Ishikawa (cell line): ENCODE measurements around the gene RAB28.

Source experiments
- CEBPB ChIP-seq: IDR thresholded peaks from 2 replicates; pipeline ENCODE4 v1.6.1; 2012
- CREB1 ChIP-seq: IDR thresholded peaks from 2 replicates; pipeline ENCODE4 v1.6.1; 2012; ENCODE audit warnings: low read depth
- EP300 ChIP-seq: IDR thresholded peaks from 2 replicates; pipeline ENCODE4 v1.6.1; 2012; ENCODE audit warnings: borderline replicate concordance
- FOXM1 ChIP-seq: IDR thresholded peaks from 2 replicates; pipeline ENCODE4 v1.6.1; 2012; ENCODE audit warnings: low read depth, borderline replicate concordance
- MAX ChIP-seq: IDR thresholded peaks from 2 replicates; pipeline ENCODE4 v1.6.1; 2012
- NFIC ChIP-seq: IDR thresholded peaks from 2 replicates; pipeline ENCODE4 v1.6.1; 2012
- RAD21 ChIP-seq: IDR thresholded peaks from 2 replicates; pipeline ENCODE4 v1.6.1; 2012; ENCODE audit warnings: low read depth
- REST ChIP-seq: IDR thresholded peaks from 2 replicates; pipeline ENCODE4 v1.6.1; 2012; ENCODE audit warnings: low read depth, mild to moderate bottlenecking
- TAF1 ChIP-seq: IDR thresholded peaks from 2 replicates; pipeline ENCODE4 v1.6.1; 2012; ENCODE audit warnings: low read depth, mild to moderate bottlenecking
- TEAD4 ChIP-seq: IDR thresholded peaks from 2 replicates; pipeline ENCODE4 v1.6.1; 2012
- USF1 ChIP-seq: IDR thresholded peaks from 2 replicates; pipeline ENCODE4 v1.6.1; 2012
- YY1 ChIP-seq: IDR thresholded peaks from 2 replicates; pipeline ENCODE4 v1.6.1; 2012; ENCODE audit warnings: low read depth
- ZBTB7A ChIP-seq: IDR thresholded peaks from 2 replicates; pipeline ENCODE4 v1.6.1; 2012; ENCODE audit warnings: low read depth

- TF ChIP-seq TAF1, result no peak
- no peak for TF ChIP-seq CEBPB
- TF ChIP-seq EP300, result no peak
- TF ChIP-seq NFIC, result no peak
- no peak for TF ChIP-seq REST
- no peak for TF ChIP-seq RAD21
- TF ChIP-seq MAX, result no peak
- TF ChIP-seq USF1, result no peak
- no peak for TF ChIP-seq CREB1
- no peak for TF ChIP-seq TEAD4
- TF ChIP-seq ZBTB7A, result no peak
- TF ChIP-seq YY1, result no peak
- no peak for TF ChIP-seq FOXM1
Observed at GRCh38 chr4:13445841-13446790, 38.0 kb downstream of the RAB28 start.
